ENCODE data around the gene FKTN. TPM values are rescaled to one million over a fixed set of nuclear protein-coding genes. Genes with fewer than 3 reads are reported as not detected.

The FKTN gene
- total and polyA plus RNA-seq, 5 experiments from 2014 or later = 0.78 to 16.1 (median 2.5) TPM

GRCh38 chr9:105643795-105644194, 85.9 kb downstream of the FKTN start:
- no peak for DNase-seq
- POLR2A ChIA-PET = no interaction called here
- no peak overlapping the region for H3K4me3 Mint-ChIP-seq
- H3K9me3 Mint-ChIP-seq = peaks cover 0 to 3% (median 0%) of the 10 kb centered on the region in 9 donors
- no peak for ATAC-seq
- H3K36me3 Mint-ChIP-seq = peaks cover 0 to 31% (median 17%) of the 10 kb centered on the region in 3 donors
- no peaks in the 10 kb centered on the region for H3K4me1 Mint-ChIP-seq
- no peak overlapping the region for H3K27ac Mint-ChIP-seq
- no peaks in the 10 kb centered on the region for H3K27me3 Mint-ChIP-seq

- no peak overlapping the region for H3K4me3 Mint-ChIP-seq
- ATAC-seq (no peak), DNase-seq (no peak)
- no peaks in the 10 kb centered on the region for H3K9me3 Mint-ChIP-seq
- H3K27ac Mint-ChIP-seq = no peak overlapping the region
- no peaks in the 10 kb centered on the region for H3K4me1 Mint-ChIP-seq
- peaks cover 0 to 9% (median 2%) of the 10 kb centered on the region in 3 donors for H3K36me3 Mint-ChIP-seq
- POLR2A ChIA-PET = no interaction called here
- H3K27me3 Mint-ChIP-seq = no peaks in the 10 kb centered on the region
These were observed 89.1 kb downstream of the FKTN start for GRCh38 chr9:105646879-105647594.

- H3K36me3 Mint-ChIP-seq = peaks cover 0 to 9% (median 2%) of the 10 kb centered on the region in 3 donors
- ATAC-seq (no peak), DNase-seq (no peak)
- H3K4me1 Mint-ChIP-seq = no peaks in the 10 kb centered on the region
- POLR2A ChIA-PET = no interaction called here
- peaks cover 0 to 1% (median 0%) of the 10 kb centered on the region in 5 donors for H3K27me3 Mint-ChIP-seq
- no peaks in the 10 kb centered on the region for H3K9me3 Mint-ChIP-seq
- H3K27ac Mint-ChIP-seq = no peak overlapping the region
- no peak overlapping the region for H3K4me3 Mint-ChIP-seq
These were observed 89.8 kb downstream of the FKTN start for GRCh38 chr9:105647595-105648349.

GRCh38 chr9:105651806-105652205, 93.9 kb downstream of the FKTN start:
- Mint-ChIP-seq H3K4me3 (no peak overlapping the region), H3K9me3 (no peaks in the 10 kb centered on the region), H3K36me3 (no peaks in the 10 kb centered on the region), H3K27me3 (peaks cover 13 to 24% (median 14%) of the 10 kb centered on the region in 5 donors), H3K27ac (no peak overlapping the region), H3K4me1 (peaks cover 4 to 15% (median 9%) of the 10 kb centered on the region in 4 donors)
- DNase-seq (no peak), ATAC-seq (no peak)
- POLR2A ChIA-PET = no interaction called here

GRCh38 chr9:105656131-105656921, 98.4 kb downstream of the FKTN start:
- Mint-ChIP-seq H3K27ac (no peak overlapping the region), H3K9me3 (no peaks in the 10 kb centered on the region), H3K4me3 (peak overlapping the region; percentile 70 to 87 (median 81)), H3K36me3 (no peaks in the 10 kb centered on the region), H3K27me3 (peaks cover 34 to 68% (median 38%) of the 10 kb centered on the region in 5 donors), H3K4me1 (peaks cover 5 to 18% (median 13%) of the 10 kb centered on the region in 4 donors)
- ATAC-seq (peak; percentile 65 to 70), DNase-seq (peak in 2 of 10 donors; percentile 8 to 9)
- POLR2A ChIA-PET = no interaction called here

GRCh38 chr9:105658351-105658750, 100.4 kb downstream of the FKTN start:
- Mint-ChIP-seq H3K4me1 (peaks cover 5 to 22% (median 16%) of the 10 kb centered on the region in 4 donors), H3K36me3 (no peaks in the 10 kb centered on the region), H3K4me3 (no peak overlapping the region), H3K27ac (no peak overlapping the region), H3K9me3 (no peaks in the 10 kb centered on the region), H3K27me3 (peaks cover 31 to 68% (median 38%) of the 10 kb centered on the region in 5 donors)
- POLR2A ChIA-PET = no interaction called here
- no peak for ATAC-seq
- DNase-seq = no peak

- POLR2A ChIA-PET = no interaction called here
- ATAC-seq = no peak
- no peaks in the 10 kb centered on the region for H3K36me3 Mint-ChIP-seq
- no peak overlapping the region for H3K4me3 Mint-ChIP-seq
- H3K9me3 Mint-ChIP-seq = no peaks in the 10 kb centered on the region
- H3K27me3 Mint-ChIP-seq = peaks cover 23 to 52% (median 30%) of the 10 kb centered on the region in 5 donors
- no peak for DNase-seq
- no peak overlapping the region for H3K27ac Mint-ChIP-seq
- peaks cover 5 to 17% (median 9%) of the 10 kb centered on the region in 4 donors for H3K4me1 Mint-ChIP-seq
These were observed 103.1 kb downstream of the FKTN start for GRCh38 chr9:105661011-105661410.

GRCh38 chr9:105662184-105663104, 104.5 kb downstream of the FKTN start, which contains the start of gene TAL2:
Gene TAL2 (plus strand): TSS chr9:105662457. CDS start chr9:105662497, 40 bp downstream.
- peaks cover 14 to 38% (median 20%) of the 10 kb centered on the region in 5 donors for H3K27me3 Mint-ChIP-seq
- H3K4me3 Mint-ChIP-seq = peak within 1 kb of the TSS in 1 of 10 donors; percentile 15
- ATAC-seq (no peak), DNase-seq (no peak)
- H3K27ac Mint-ChIP-seq = peak within 1 kb of the TSS in 3 of 10 donors; percentile 25 to 68 (median 44)
- H3K36me3 Mint-ChIP-seq = no peaks in the 10 kb centered on the region
- H3K4me1 Mint-ChIP-seq = peaks cover 0 to 10% (median 0%) of the 10 kb centered on the region in 4 donors
- no peaks in the 10 kb centered on the region for H3K9me3 Mint-ChIP-seq
- POLR2A ChIA-PET = no interaction called here

GRCh38 chr9:105663914-105664313, 106.0 kb downstream of the FKTN start:
- Mint-ChIP-seq H3K27me3 (peaks cover 9 to 23% (median 12%) of the 10 kb centered on the region in 5 donors), H3K9me3 (no peaks in the 10 kb centered on the region)
- POLR2A ChIA-PET = no interaction called here

GRCh38 chr9:105667867-105668266, 109.9 kb downstream of the FKTN start:
- ATAC-seq (no peak), DNase-seq (no peak)
- Mint-ChIP-seq H3K27ac (no peak overlapping the region), H3K27me3 (peaks cover 3 to 13% (median 6%) of the 10 kb centered on the region in 5 donors), H3K36me3 (no peaks in the 10 kb centered on the region), H3K9me3 (no peaks in the 10 kb centered on the region), H3K4me1 (peaks cover 0 to 4% (median 0%) of the 10 kb centered on the region in 4 donors), H3K4me3 (no peak overlapping the region)
- POLR2A ChIA-PET = no interaction called here

More at GRCh38 chr9:105663914-105664313, 106.0 kb downstream of the FKTN start:
- no peak overlapping the region for H3K4me3 Mint-ChIP-seq
- H3K27ac Mint-ChIP-seq = peak overlapping the region in 1 of 10 donors; percentile 68
- no peak for DNase-seq
- no peak for ATAC-seq
- H3K36me3 Mint-ChIP-seq = no peaks in the 10 kb centered on the region
- peaks cover 0 to 10% (median 0%) of the 10 kb centered on the region in 4 donors for H3K4me1 Mint-ChIP-seq

- Mint-ChIP-seq H3K27ac (no peak overlapping the region), H3K4me3 (no peak overlapping the region), H3K36me3 (no peaks in the 10 kb centered on the region), H3K4me1 (peaks cover 0 to 9% (median 0%) of the 10 kb centered on the region in 4 donors), H3K9me3 (no peaks in the 10 kb centered on the region), H3K27me3 (peaks cover 3 to 13% (median 6%) of the 10 kb centered on the region in 5 donors)
- POLR2A ChIA-PET = no interaction called here
- ATAC-seq = no peak
- no peak for DNase-seq
These were observed 112.4 kb downstream of the FKTN start for GRCh38 chr9:105670315-105670714.

- H3K27ac Mint-ChIP-seq = no peak overlapping the region
- H3K27me3 Mint-ChIP-seq = peaks cover 3 to 13% (median 6%) of the 10 kb centered on the region in 5 donors
- ATAC-seq (no peak), DNase-seq (no peak)
- H3K4me1 Mint-ChIP-seq = peaks cover 0 to 9% (median 0%) of the 10 kb centered on the region in 4 donors
- H3K4me3 Mint-ChIP-seq = no peak overlapping the region
- POLR2A ChIA-PET = no interaction called here
- no peaks in the 10 kb centered on the region for H3K9me3 Mint-ChIP-seq
- H3K36me3 Mint-ChIP-seq = no peaks in the 10 kb centered on the region
These were observed 112.8 kb downstream of the FKTN start for GRCh38 chr9:105670775-105671174.
